ENCODE measurements around the gene GPRC5A.
"Not testable (repeated sequence)": the region's sequence is repeated elsewhere in the genome, so short reads cannot be mapped to it uniquely, and the experiment has no call there.

The GPRC5A gene

GRCh38 chr12:12891080-12891880 lies at the start of gene GPRC5A:
TSS of gene GPRC5A (plus strand) at chr12:12891562. CDS start at chr12:12908250, 16,688 bp downstream.
- FAIRE-seq: no peak

DNA sequence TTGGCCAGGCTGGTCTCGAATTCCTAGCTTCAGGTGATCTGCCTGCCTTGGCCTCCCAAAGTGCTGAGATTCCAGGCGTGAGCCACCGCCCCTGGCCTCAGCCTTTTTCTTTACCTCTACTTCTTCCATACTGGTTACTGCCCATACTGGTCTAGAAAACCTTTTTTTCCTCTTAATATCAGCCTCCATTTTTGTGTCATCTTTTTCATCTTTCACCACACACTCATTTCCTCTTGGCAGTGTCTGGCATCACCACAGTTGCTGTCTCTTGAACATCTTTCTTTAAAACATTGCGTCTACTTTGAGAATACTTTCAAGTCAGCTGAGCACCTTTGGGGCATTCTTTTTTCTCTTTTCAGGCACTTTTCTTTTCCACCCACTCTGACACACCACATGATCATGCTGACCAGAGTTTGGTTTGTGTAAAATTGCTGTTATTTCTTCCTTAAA lies 45.5 kb upstream of the GPRC5A start:
- FAIRE-seq: no peak

- not testable (repeated sequence) for FAIRE-seq
Observed at GRCh38 chr12:12846780-12847179, 44.6 kb upstream of the GPRC5A start.

DNA sequence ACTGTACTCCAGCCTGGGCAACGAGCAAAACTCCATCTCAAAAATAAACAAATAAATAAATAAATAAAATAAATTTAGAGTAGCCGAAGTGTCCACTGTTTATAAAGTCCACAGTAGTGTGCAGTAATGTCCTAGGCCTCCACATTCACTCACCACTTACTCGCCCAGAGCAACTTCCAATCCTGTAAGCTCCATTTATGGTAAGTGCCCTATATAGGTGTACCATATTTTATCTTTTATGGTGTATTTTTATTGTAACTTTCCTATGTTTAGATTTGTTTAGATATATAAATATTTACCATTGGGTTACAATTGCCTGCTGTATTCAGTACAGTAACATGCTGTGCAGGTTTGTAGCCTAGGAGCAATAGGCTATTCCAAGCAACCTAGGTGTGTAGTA lies 37.9 kb upstream of the GPRC5A start:
- no peak for FAIRE-seq

DNA sequence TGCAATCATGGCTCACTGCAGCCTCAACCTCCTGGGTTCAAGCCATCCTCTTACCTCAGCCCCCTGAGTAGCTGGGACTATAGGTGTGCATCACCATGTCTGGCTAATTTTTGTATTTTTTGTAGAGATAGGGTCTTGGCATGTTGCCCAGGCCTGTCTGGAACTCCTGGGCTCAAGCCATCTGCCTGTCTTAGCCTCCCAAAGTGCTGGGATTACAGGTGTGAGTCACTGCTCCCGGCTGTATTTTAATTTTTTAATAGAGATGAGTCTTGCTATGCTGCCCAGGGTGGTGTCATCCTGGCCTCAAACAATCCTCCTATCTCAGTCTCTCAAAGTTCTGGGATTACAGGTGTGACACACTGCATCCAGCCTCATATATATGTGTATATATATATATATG lies 31.7 kb upstream of the GPRC5A start:
- no peak for FAIRE-seq

DNA sequence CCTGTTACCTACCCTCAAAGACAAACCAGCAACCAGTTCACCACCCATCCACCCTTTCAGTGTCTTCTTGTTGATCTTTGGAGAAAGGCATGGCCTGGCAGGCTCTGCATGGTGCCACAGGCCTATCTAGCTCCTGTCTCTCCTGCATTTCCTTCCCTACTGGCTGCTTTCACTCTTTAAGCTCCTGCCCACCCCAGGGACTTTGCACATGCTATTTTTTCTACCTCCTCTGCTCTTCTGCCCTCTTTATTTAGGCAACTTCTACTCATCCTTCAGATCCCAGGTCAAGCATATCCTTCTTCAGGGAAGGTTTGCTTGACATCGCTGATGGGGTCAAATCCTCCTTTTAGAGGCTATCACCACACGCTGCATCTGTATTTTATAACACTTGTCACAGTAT lies 27.1 kb upstream of the GPRC5A start:
- no peak for FAIRE-seq

GRCh38 chr12:12868477-12869235 lies 22.7 kb upstream of the GPRC5A start:
- FAIRE-seq: no peak

DNA sequence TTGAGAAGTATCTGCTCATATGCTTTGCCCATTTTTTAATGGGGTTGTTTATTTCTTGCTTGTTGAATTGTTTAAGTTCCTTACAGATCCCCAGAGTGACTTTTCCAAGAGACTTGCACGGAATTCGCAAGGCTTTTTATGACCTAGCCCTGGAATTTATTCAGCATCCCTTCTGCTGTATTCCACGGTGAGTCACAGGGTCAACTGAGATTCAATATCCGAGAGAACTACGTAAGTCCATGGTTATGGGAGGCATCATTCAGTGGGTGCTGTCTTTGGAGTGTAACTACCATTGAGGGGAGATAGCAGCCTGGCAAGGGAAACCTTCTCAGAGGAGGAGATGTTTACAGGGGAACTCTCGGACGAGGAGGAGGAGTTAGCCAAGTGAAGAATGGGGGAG lies 20.9 kb upstream of the GPRC5A start:
- no peak for FAIRE-seq

DNA sequence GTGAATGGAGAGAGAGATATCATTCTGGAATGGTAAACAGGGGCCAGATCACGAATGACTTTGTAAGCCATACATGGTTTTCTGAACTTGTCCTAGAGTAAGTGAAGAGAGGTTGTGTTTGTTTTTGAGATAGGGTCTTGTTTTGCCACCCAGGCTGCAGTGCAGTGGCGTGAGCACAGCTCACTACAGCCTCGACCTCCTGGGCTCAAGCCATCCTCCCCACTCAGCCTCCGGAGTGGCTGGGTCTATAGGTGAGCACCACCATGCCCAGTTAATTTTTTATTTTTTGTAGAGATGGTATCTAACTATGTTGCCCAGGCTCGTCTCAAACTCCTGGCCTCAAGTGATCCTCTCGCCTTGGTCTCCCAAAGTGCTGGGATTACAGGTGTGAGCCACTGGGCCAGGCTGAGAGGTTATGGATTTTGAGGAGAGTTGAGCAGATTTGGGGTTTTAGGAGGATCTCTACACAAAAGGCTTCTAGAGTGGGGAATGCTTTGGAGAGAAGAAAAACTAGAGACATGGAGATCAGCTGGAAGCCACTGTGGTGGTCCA lies 19.7 kb upstream of the GPRC5A start:
- no peak for FAIRE-seq

DNA sequence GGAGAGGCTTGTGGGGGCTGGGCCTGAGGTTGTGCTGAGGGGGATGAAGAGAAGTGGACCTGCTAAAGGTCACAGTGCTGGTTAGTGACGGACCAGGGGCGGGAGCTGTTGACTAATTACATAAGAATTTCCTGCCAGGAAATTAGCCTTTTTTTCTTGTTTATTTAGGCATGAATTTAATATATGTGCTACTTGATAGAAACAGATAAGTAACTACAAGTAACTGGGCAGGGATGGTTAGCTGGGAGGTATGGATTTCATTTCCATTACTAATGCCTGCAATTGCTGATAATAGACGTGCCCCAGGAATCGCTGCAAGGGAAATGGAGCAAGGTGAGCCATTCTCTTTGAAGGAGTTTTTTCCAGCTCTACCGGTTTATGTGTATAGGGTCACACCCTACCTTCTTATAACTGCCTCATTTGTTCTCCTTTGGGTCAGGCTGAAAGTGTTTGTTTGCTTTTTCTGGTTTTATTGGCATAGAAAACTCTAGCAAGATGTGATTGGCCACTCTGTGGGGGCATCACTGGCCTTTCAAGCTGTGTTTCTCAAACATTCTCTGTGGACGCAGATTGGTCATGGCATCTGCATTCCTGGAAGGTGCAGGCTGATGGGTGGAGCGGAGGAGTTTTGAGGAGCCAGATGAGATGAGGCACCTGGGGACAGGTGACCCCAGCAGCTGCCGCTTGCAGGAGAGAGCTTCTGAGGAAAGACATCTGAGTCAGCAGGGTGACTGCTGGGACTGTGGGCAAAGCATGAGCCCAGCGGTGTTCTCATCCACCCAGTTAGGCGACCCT lies 19.0 kb upstream of the GPRC5A start:
- no peak for FAIRE-seq

GRCh38 chr12:12872934-12873275 lies 18.5 kb upstream of the GPRC5A start:
- no peak for FAIRE-seq

- no peak for FAIRE-seq
Observed at GRCh38 chr12:12874029-12874428, 17.3 kb upstream of the GPRC5A start.

GRCh38 chr12:12875301-12875700 lies 16.1 kb upstream of the GPRC5A start:
- not testable (repeated sequence) for FAIRE-seq

DNA sequence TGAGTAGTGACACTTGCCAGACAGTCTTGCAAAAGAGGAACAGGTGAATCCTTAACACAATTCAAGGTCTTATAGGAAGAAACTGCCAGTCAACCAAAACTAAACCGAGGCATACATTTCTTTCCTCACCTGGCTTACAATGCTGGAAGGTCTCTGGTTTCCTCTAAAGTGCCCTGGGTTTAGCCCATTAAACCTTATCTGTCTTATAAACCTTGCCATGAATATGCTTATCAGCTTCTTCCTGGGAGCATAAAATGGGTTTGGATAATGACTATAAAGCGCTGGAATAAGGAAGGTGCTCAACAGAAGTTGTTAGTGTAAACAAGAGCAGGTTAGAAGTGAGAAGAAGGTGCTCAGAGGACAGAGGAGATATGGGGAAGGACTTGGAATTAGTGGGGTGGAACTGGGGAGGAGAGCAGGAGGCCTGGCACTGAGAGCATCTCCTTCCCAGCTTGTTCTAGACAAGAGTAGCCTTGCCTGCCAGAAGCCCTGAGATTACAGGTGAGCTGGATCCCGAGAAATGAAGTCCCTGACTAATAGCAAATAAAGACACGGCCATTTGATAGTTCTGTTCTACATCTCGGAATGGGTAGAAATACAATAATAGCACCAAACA lies 14.1 kb upstream of the GPRC5A start:
- no peak for FAIRE-seq

- no peak for FAIRE-seq
Observed at GRCh38 chr12:12877781-12878455, 13.4 kb upstream of the GPRC5A start.

- FAIRE-seq: no peak
Observed at GRCh38 chr12:12880537-12880936, 10.8 kb upstream of the GPRC5A start.

GRCh38 chr12:12881151-12881909 lies 10.0 kb upstream of the GPRC5A start:
- FAIRE-seq: no peak

DNA sequence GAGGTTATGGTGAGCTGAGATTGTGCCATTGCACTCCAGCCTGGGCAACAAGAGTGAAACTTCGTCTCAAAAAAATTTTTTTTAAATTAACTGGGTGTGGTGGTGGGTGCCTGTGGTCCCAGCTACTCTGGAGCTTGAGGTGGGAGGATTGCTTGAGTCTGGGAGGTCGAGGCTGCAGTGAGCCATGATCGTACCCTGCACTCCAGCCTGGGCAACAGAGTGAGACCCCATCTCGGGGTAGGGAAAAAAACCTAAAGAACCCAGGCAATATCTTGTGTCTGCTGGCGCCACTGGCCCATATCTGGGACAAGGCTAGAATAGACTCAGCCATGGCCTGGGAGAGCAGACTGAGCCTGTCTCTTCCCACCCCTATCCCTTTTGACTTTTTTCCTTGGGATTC lies 9.1 kb upstream of the GPRC5A start:
- FAIRE-seq: no peak

- FAIRE-seq: no peak
Observed at GRCh38 chr12:12883369-12884001, 7.9 kb upstream of the GPRC5A start.

- FAIRE-seq: no peak
Observed at GRCh38 chr12:12885096-12885792, 6.1 kb upstream of the GPRC5A start.
